Small intestine (tissue), 7 donors: ENCODE measurements around the gene PRKN. TPM values are rescaled to one million over a fixed set of nuclear protein-coding genes. Genes with fewer than 3 reads are reported as not detected.
"Not testable (repeated sequence)": the region's sequence is repeated elsewhere in the genome, so short reads cannot be mapped to it uniquely, and the experiment has no call there.

Source experiments
- DNase-seq, 2 donors: peaks; one replicate each; pipeline versions ENCODE4 v3.0.0 to v3.0.0-alpha.2; 2013
- FAIRE-seq: peaks from 2 replicates; lab custom pipeline; 2012; peaks lifted over from hg19 to GRCh38; lab: Jason Lieb, UNC
- H3K27ac ChIP-seq, 3 donors: one replicate each; pipeline ENCODE4 v1.5.1; 2013; ENCODE audit warnings: low read length in 2 of 3, mild to moderate bottlenecking in 2 of 3, control low read depth in 1 of 3, inconsistent platforms in 1 of 3, low read depth in 1 of 3, moderate library complexity in 1 of 3
- H3K27me3 ChIP-seq, 3 donors: one replicate each; pipeline ENCODE4 v1.6.1; 2013; ENCODE audit warnings: low read length in 3 of 3, inconsistent platforms in 1 of 3; ENCODE audit not compliant: control insufficient read depth in 3 of 3, insufficient read depth in 3 of 3
- H3K36me3 ChIP-seq, 3 donors: one replicate each; pipeline ENCODE4 v1.6.1; 2013; ENCODE audit warnings: low read length in 3 of 3, inconsistent platforms in 1 of 3, low read depth in 1 of 3, mild to moderate bottlenecking in 1 of 3, moderate library complexity in 1 of 3; ENCODE audit not compliant: control insufficient read depth in 3 of 3, insufficient read depth in 2 of 3
- H3K4me1 ChIP-seq, 3 donors: one replicate each; pipeline ENCODE4 v1.6.1; 2013; ENCODE audit warnings: low read length in 2 of 3, inconsistent platforms in 1 of 3, low read depth in 1 of 3, mild to moderate bottlenecking in 1 of 3, moderate library complexity in 1 of 3; ENCODE audit not compliant: control insufficient read depth in 3 of 3, insufficient read depth in 2 of 3
- H3K4me3 ChIP-seq, 3 donors: one replicate each; pipeline ENCODE4 v1.5.1; 2013; ENCODE audit warnings: low read length in 3 of 3, control low read depth in 1 of 3, inconsistent platforms in 1 of 3, low read depth in 1 of 3, mild to moderate bottlenecking in 1 of 3, moderate library complexity in 1 of 3
- H3K9me3 ChIP-seq, 2 donors: one replicate each; pipeline ENCODE4 v1.6.1; 2013; ENCODE audit warnings: low read depth in 1 of 2, low read length in 1 of 2; ENCODE audit not compliant: control insufficient read depth in 2 of 2, insufficient read depth in 1 of 2
- WGBS, 3 donors: extraction: QIAGEN DNeasy Blood & Tissue Kit; methylation state at CpG; one replicate each; pipeline ENCODE4 v1.1.7; 2013; 5-methylcytosine and 5-hydroxymethylcytosine counted together
- polyA plus RNA-seq, 4 donors: library from polyadenylated mRNA; stranded (reverse) in 3 of 4; unstranded in 1 of 4; fragments of 200-250 nt in 3 of 4; fragments of 120-200 nt in 1 of 4; gene quantifications; one replicate each; pipeline versions ENCODE4 v1.2.1 to v1.2.3, GENCODE V29; 2013
- donor health status: healthy with polysubstance abuse.
- donor health status: control.
- donor health status: control.
- donor health status: Bipolar disorder and iron deficiency.
- donor health status: healthy.

The PRKN gene
- polyA plus RNA-seq, 4 donors: 0.27 to 2.3 (median 1.0) TPM

DNA sequence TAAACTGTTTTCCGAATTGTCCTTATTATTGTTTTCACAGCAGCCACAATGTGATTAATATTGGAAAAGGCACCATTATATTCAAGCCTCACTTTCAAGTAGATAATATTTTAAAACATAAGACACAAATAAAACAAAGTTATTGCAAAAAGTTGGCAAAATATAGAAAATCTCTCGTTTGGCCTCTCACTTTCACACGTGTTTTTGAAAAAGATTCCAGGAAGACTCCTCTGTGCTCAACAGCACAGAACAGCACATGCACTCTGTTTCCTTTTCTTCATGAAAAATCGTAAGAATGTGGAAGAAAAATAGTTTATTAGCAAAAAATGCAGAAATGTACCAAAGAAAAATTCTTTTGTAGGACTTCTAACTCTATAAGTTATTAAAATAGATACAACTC, 46.7 kb downstream of the PRKN start:
- no peaks in the 10 kb centered on the region for H3K9me3 ChIP-seq
- H3K27ac ChIP-seq: no peak overlapping the region
- WGBS, 3 donors: 67 to 93% (median 86%) methylated on average over 4 of the region's 4 CpGs

DNA sequence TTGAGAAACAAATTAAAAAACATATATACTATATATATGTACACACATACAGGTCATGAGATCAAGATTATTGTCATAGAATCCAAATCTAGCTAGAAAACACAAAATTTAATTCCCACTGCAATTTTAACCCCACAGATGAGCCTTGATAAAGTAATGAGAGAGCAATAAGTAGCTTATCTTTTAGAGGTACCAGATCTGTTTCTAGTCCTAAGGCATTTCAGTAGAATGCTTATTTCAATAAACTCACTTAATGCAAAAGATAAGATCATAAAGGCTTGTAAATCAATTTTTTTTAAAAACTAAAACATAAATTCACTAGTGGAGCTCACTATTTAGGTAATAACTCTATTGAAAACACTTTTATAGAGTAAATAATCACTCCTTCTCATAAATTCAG, 47.2 kb downstream of the PRKN start:
- DNase-seq (no peak), FAIRE-seq (no peak)
- Histone ChIP-seq H3K4me3 (no peak overlapping the region), H3K36me3 (no peaks in the 10 kb centered on the region), H3K9me3 (no peaks in the 10 kb centered on the region), H3K27me3 (no peaks in the 10 kb centered on the region), H3K27ac (no peak overlapping the region), H3K4me1 (no peaks in the 10 kb centered on the region)

More for the DNA sequence above, 46.7 kb downstream of the PRKN start:
- Histone ChIP-seq H3K36me3 (no peaks in the 10 kb centered on the region), H3K4me1 (no peaks in the 10 kb centered on the region), H3K27me3 (no peaks in the 10 kb centered on the region), H3K4me3 (no peak overlapping the region)
- FAIRE-seq (no peak), DNase-seq (no peak)

DNA sequence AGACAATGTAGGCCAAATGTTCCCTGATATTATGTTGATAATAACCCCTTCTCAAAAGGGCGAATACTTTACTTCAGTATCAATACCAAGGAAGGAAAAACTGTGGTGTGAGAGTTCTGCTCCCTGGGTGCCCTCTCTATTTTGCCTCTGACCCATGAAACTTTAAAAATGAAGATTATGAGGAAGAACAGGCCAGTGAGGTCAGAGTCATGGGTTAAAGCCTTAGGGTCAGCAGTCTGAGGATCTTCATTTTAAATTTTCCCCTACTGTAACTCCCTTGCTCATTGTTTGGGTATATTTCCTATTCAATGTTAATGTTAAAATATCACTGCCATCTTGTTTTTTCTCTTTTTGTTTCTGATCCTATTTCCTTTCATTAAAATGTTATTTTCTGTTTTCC, 47.9 kb downstream of the PRKN start:
- H3K27me3 ChIP-seq: no peaks in the 10 kb centered on the region
- H3K27ac ChIP-seq: no peak overlapping the region
- no peak for DNase-seq
- WGBS, 3 donors: 87 to 92% (median 91%) methylated on average over 1 of the region's 1 CpG
- no peaks in the 10 kb centered on the region for H3K4me1 ChIP-seq
- no peak for FAIRE-seq
- no peaks in the 10 kb centered on the region for H3K36me3 ChIP-seq
- no peak overlapping the region for H3K4me3 ChIP-seq
- H3K9me3 ChIP-seq: no peaks in the 10 kb centered on the region

DNA sequence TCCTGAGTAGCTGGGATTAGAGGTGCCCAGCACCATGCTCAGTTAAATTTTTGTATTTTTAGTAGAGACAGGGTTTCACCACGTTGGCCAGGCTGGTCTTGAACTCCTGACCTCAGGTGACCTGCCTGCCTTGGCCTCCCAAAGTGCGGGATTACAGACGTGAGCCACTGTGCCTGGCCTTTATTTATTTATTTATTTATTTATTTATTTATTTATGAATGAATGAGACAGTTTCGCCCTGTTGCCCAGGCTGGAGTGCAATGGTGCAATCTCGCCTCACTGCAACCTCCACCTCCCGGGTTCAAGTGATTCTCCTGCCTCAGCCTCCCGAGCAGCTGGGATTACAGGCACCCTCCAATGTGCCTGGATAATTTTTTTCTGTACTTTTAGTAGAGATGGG, 48.7 kb downstream of the PRKN start:
- H3K9me3 ChIP-seq, FAIRE-seq, DNase-seq, H3K36me3 ChIP-seq, H3K27me3 ChIP-seq, H3K27ac ChIP-seq, H3K4me1 ChIP-seq, H3K4me3 ChIP-seq: not testable (repeated sequence)
- 88 to 93% (median 91%) methylated on average over 7 of the region's 7 CpGs for WGBS, 3 donors

DNA sequence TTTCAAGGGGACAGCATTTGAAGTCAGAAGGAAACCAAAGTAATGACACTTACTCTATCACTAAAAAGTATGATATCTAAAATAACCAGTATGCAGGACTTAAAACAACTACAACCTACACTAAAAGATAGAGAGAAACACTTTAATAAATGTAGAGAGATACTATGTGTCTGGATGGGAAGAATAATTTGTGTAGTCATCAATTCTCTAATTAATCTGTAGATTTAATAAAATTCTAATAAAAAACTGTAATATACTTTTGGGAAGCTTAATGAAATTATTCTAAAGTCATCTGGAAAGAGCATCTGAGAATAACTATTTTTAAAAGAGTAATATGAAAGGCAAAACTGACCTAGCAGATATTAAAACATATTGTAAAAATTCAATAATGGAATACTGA, 52.1 kb downstream of the PRKN start:
- Histone ChIP-seq H3K27me3 (no peaks in the 10 kb centered on the region), H3K4me1 (no peaks in the 10 kb centered on the region), H3K27ac (no peak overlapping the region), H3K9me3 (no peaks in the 10 kb centered on the region), H3K4me3 (no peak overlapping the region), H3K36me3 (no peaks in the 10 kb centered on the region)
- FAIRE-seq (no peak), DNase-seq (no peak)

DNA sequence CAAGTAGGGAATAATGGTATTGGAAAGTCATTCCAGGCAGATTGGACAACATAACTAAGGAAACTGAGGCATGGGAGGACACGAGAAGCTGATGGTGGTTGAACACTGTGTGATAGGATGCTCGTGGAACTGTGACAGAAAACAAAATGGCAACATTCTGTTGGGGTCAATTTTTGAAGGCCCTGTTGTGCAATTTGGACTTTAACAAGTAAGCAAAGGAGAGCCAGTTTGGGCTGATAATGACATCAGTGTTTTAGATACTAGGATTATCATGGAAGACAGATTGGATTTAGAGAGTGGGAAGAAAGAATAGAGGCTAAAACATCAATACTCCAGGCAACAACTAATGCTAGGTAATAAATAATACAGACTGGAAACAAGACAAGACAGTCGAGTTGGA, 53.1 kb downstream of the PRKN start:
- FAIRE-seq (no peak), DNase-seq (no peak)
- Histone ChIP-seq H3K4me1 (no peaks in the 10 kb centered on the region), H3K27me3 (no peaks in the 10 kb centered on the region), H3K36me3 (no peaks in the 10 kb centered on the region), H3K9me3 (no peaks in the 10 kb centered on the region), H3K4me3 (no peak overlapping the region), H3K27ac (no peak overlapping the region)
- WGBS, 3 donors: 72 to 84% (median 77%) methylated on average over 3 of the region's 3 CpGs

DNA sequence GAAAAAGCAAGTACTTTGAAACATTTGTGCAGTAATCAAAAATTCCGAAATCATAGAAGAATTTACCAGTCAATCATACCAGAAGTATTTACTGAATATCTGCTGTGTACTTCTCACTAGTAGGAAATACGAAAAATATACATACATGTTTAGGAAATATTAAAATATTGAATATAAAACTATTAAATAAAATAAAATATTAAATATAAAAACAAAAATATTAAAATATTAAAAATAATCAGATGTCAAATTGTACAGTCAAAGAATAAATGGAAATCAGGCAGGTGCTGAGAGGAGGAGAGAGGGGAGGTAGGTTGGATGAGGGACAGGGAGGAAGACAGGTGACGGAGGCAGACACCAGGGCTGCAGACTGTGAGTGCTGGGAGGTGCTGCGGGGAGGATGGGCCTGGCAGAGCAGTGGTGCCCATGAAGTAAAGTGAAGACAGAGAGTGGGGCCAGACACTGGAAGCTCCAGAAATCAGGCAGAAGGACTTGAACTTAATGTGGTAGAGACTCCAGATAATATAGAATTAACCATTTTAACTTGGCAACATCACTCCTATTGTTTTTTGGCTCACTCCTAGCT, 55.9 kb downstream of the PRKN start:
- H3K36me3 ChIP-seq: no peaks in the 10 kb centered on the region
- H3K4me3 ChIP-seq: no peak overlapping the region
- H3K27ac ChIP-seq: peak overlapping the region in 1 of 3 donors; percentile 20
- FAIRE-seq: no peak
- H3K27me3 ChIP-seq: no peaks in the 10 kb centered on the region
- H3K9me3 ChIP-seq: no peaks in the 10 kb centered on the region
- WGBS, 3 donors: 88 to 94% (median 91%) methylated on average over 4 of the region's 4 CpGs
- no peaks in the 10 kb centered on the region for H3K4me1 ChIP-seq
- DNase-seq: no peak

DNA sequence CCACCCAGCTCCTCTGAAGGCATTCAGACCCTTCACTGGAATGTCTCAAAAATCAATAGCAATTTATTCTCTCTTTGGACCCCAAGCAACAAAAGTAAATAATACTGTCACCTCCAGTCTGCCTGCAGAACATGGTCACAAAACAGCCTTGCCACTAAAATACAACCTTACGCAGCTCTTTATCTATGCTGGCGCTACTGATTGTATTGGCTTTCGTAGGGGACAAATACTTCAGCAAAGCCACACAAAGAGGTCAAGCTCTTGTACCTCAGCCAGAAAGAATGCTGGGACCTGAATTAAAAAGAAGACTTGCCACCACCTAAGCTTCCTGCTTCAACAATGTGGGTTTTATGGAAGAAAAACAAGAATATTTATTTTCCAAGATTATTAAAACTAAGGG, 57.2 kb downstream of the PRKN start:
- no peaks in the 10 kb centered on the region for H3K4me1 ChIP-seq
- H3K27ac ChIP-seq: no peak overlapping the region
- H3K36me3 ChIP-seq: no peaks in the 10 kb centered on the region
- FAIRE-seq (no peak), DNase-seq (no peak)
- no peak overlapping the region for H3K4me3 ChIP-seq
- WGBS, 3 donors: 81 to 91% (median 87%) methylated on average over 3 of the region's 3 CpGs
- no peaks in the 10 kb centered on the region for H3K27me3 ChIP-seq
- H3K9me3 ChIP-seq: no peaks in the 10 kb centered on the region

DNA sequence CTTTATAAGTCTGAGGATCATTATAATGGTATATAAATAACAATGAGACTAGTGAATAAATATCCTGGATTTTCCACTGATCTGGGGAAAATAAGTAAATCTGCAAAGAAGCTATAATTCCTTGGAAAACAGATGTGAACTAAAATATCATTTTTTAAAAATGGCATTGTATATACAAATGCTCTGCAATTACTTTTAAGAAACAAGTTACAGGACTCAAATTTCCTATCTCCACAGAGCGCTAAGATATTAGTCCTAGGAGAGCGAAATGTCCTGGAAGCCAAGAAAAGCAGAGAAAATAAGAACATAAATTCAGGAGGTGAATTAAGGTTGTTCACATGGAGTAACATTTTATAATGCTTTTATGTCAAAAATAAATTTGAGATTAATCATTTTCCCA, 61.3 kb downstream of the PRKN start:
- Histone ChIP-seq H3K36me3 (no peaks in the 10 kb centered on the region), H3K4me3 (no peak overlapping the region), H3K27me3 (no peaks in the 10 kb centered on the region), H3K4me1 (no peaks in the 10 kb centered on the region), H3K9me3 (peaks cover 0 to 3% of the 10 kb centered on the region in 2 donors), H3K27ac (no peak overlapping the region)
- DNase-seq: no peak
- no peak for FAIRE-seq
- WGBS, 3 donors: 87 to 99% (median 98%) methylated on average over 2 of the region's 2 CpGs
